NCI-H226 (cell line): ENCODE data around the gene RFX8.
"Not testable (repeated sequence)": the region's sequence is repeated elsewhere in the genome, so short reads cannot be mapped to it uniquely, and the experiment has no call there.

Experiments used
- DNase-seq: peaks from one replicate; pipeline ENCODE4 v3.0.0-alpha.2; 2015

Gene RFX8

GRCh38 chr2:101485856-101486255, 10.9 kb upstream of the RFX8 start:
- no peak for DNase-seq

GRCh38 chr2:101480764-101481163, 5.9 kb upstream of the RFX8 start:
- no peak for DNase-seq

- no peak for DNase-seq
Measured at GRCh38 chr2:101479810-101480209, 4.9 kb upstream of the RFX8 start.

DNA sequence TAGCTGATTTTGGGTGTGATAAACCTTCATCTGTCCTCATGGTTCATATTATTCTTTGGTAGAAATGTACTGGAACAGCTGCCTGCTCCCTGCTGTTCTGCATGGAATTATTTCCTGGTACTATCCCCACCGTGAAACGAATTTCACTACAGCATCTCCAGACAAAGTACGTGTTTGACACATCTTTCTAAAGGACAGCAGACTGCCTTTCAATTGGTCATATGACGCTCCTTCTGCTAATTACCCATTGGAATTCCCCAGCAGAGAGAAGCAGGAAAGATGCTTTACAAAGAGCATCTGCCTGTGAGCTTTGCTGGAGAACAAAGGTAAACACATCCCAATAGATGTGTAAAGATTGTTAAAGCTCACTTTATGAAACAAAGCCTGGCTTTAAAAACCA, 4.4 kb upstream of the RFX8 start:
- no peak for DNase-seq

- DNase-seq: peak; percentile 34
Measured at GRCh38 chr2:101478181-101479001, 3.5 kb upstream of the RFX8 start.

DNA sequence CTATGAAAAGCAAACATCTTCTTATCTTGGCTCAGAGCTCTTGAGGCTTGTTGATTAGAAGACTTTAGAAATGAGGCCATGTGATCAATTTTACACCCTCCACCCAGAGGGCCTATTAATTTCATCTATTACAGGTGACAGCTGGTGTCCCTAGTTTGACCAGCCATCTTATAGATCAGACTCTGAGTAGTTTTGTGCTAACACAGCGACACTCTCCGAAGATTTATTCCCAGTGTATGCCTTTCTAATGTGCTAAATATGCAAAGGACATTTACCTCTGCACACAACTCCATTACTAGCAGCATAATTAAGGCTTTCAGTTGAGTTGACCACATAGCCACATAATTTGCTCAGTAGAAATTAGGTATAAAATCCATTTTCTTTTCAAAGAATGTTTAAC, 2.6 kb upstream of the RFX8 start:
- no peak for DNase-seq

GRCh38 chr2:101476605-101477208, 1.8 kb upstream of the RFX8 start:
- DNase-seq: peak; percentile 34

- DNase-seq: no peak
Measured at GRCh38 chr2:101473911-101474701, 806 bp downstream of the RFX8 start.

- DNase-seq: no peak
Measured at GRCh38 chr2:101473591-101473910, 1.4 kb downstream of the RFX8 start.

DNA sequence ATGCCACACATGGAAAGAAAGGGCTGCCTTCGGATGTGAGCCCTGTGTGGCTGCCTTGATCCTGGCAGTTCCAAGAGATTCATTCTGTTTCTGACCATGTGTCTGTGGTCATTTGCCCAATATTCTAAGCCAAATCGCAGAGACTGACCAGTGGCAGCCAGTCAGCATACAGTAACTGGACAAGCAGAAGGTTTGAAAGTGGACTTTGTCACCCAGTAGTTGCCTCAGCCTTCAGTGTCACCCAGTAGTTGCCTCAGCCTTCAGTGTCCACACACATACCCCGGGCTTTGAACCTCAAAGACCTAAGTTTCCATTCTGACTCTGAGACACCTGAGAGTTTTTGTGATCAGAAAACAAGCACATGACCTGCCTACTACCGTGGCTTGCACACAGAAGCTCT, 5.0 kb downstream of the RFX8 start:
- DNase-seq: no peak

- DNase-seq: peak; percentile 3
Measured at GRCh38 chr2:101467306-101467705, 7.6 kb downstream of the RFX8 start.

DNA sequence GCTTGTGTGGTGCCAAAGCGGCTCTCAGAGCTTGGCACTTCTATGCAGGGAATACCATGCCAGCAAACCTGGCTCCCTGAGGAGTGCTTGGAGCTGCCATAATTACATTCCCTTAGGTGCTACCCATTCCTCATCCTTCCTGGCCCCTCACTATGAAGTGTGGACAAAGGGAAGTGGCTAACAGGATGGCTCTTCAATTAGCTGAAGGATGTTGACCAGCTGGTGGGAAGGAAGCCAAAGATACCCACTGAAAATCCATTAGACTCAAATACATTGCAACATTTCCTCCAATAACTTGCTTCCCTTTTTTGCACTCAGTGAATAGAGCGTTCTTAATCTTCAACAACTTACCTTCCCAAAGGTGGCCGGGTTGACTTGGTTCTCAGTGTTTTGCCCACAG, 8.5 kb downstream of the RFX8 start:
- no peak for DNase-seq

DNA sequence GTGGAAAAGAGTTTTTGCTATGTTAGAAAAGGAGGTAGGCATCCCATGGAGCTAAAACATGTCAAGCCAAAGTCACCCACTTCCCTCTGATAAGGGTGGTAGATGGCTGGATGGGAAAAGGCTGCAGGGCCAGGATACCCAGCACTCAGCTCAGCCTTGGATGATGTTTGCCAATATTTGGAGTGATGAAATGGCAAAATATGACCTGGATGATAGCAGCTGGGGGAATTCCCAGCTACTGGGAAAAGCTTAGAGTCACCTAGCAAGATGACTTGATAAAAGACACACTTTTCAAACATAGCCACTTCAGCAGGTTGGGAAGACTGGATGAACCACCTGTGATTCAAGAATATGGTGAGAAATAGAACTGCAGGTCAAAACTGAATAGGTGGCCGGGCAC, 10.1 kb downstream of the RFX8 start:
- DNase-seq: peak; percentile 45

DNA sequence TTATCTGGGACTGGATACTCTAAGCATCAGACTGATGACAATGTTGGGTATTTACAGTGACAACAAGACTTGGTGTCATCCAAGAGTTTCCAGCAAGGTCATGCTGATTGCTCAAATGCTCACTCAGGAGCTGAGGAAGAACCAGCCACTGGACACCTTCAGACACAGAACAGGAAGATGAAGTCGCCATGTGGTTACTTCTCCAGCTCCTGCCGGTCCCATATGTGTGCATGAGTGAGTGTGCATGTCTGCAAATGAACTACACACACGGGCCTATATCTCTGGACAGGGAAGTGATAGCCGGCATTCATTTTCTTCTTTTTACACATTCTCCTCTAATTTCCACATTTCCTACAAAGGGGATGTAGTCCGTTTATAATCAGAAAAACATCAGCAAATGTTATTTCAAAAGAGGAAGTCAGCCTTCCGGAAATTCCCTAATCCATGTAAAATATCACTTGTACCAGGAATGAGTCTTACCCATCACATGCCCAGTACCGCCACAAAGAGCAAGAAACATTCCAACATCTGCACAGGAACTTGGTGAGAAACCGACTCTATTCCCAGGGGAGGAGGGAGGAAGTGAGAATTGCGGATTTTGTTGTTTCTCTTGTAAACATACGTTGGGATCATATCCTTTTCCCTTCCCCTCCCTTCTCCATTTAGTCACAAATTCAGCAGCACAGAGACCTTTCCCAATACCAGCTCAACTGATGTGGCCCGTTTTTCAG, 10.8 kb downstream of the RFX8 start:
- DNase-seq: peak; percentile 75

GRCh38 chr2:101463421-101463820, 11.5 kb downstream of the RFX8 start:
- DNase-seq: peak; percentile 3

- DNase-seq: no peak
Measured at GRCh38 chr2:101461381-101461780, 13.5 kb downstream of the RFX8 start.

GRCh38 chr2:101454408-101454807, 20.5 kb downstream of the RFX8 start:
- not testable (repeated sequence) for DNase-seq

DNA sequence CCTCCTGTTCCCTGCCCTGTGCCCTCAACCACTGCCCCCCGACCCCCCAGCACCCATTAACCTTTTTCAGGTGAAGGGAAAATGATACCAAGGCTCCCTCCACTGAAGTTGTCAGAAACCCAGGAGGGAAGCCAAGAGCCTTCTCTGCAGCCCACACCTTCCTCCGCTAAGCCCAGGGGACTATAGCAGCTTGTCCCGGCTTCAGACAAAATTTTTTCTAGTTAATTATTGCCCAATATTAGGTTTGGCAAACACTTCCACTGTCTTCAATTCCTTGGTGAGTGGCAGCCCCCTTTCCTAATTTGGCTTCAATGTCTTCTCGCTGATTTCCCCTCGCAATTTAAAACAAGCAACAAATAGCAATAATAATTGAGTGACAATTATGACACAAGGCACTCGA, 23.9 kb downstream of the RFX8 start:
- DNase-seq: no peak

DNA sequence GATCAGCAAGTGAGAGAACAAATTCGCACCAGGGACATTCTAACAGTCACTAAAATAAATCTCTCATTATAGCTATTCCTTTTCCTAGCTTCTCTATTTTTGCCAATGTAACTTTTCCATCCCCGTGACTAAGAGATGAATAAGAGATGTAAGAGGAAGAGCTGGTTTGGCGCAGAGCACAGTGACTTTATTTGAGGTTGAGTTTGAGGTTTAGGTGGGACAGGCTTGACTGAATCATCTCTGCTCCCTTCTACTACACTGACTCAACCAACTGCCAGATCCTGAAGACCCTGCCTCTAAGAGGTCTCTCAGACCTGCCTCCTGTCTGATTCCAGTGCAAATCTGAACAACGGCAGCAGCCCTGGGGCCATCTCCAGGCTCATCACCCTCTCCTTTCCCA, 28.0 kb downstream of the RFX8 start:
- peak; percentile 49 for DNase-seq

- peak; percentile 61 for DNase-seq
Measured at GRCh38 chr2:101442667-101443061, 32.2 kb downstream of the RFX8 start.

- peak; percentile 72 for DNase-seq
Measured at GRCh38 chr2:101442042-101442666, 32.8 kb downstream of the RFX8 start.

GRCh38 chr2:101440127-101440738, 34.7 kb downstream of the RFX8 start:
- DNase-seq: no peak
